ENCODE measurements around the gene PUS10.
"Not testable (repeated sequence)": the region's sequence is repeated elsewhere in the genome, so short reads cannot be mapped to it uniquely, and the experiment has no call there.

Gene PUS10

DNA sequence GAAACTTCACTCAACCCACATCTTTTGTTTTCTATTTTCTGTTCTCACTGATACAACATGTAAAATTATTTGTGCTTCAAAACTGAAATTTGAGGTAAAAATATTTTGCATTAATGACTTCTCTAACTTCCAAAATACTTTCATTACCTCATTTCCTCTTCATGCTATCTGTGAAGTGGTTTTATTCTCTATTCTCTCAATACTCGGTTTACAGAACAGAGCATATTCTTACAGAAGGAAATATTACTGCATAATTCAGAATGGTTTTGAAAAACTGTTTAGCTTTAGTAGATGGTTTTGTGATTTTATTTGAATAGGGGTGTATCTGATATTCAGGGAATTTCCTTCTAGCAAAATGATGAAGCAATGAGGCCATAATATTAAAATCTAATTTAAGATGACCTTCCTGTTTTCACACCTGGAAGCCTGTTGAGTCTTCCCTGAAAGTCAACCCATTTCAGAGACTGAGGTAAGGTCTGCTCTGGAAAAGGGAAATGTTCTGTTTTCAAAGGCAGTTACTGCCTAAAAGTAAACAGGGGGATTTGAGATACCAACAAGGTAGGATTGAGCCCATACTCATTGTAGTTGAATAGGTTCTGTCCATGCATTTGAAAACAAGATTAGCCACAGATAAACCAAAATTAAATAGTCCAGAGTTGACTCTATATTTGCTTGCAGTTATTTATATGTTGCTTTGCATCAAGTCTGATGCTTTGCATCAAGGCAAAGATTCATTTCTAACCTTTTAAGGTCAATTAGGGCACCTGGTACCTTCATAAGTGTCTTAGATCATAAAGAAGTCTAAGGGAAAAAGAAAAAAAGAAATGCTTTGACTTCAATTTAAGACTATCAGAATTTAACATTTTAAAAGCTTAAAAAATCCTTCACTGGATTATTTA lies 51.3 kb downstream of the PUS10 start:
- DNase-seq (ENCODE audit: low read depth): no peak

DNA sequence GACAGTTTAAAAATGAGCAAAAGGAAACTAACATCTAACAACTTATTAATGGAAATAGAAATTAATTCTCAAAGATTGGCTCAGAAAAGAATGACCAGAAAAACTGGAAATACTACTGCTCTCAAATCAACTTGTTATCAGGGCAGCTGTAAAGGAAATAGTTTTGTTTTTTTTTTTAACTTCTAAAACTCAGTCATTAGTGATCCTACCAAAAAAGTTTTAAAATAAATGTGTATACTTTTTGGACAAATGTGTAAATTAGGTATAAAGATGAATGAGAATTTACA lies 52.6 kb downstream of the PUS10 start:
- DNase-seq (ENCODE audit: low read depth): no peak

DNA sequence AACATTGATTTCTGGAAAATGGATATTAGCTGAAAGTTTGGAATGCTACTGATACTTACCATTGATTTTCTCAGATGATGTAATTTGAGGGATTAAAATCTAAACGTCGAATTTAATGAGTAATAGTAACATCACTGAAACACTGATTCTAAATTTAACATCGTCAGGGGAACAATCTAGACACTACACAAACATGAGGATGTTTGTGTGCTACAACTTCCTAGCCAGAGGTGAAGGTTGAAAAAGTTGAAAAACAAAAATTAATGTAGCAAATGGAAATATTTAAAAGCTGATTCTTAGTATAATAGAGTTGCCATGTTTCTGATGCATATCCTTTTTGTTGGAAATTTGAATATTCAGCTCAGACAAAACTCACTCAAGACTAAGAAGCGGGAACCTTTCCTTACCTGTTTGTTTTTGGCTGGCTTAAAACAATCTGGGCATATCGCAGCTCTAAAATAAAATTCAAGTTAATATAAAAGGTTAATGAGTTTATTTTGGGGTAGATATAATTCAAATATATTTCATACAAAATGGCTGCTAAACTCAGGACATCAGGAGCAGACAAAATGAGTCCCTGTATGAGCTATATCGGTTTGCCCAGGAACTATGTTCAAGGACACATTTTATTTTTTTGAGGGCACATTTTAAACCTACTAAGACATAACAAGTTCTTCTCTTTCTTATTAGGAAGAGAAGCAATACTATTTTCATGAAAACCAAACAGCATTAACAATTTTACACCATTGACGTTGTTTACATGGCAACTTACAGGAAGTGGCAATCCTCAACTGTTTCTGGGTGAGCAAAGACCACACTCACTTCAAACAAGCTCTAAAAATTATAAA lies 53.2 kb downstream of the PUS10 start:
- no peak for DNase-seq (ENCODE audit: low read depth)

DNA sequence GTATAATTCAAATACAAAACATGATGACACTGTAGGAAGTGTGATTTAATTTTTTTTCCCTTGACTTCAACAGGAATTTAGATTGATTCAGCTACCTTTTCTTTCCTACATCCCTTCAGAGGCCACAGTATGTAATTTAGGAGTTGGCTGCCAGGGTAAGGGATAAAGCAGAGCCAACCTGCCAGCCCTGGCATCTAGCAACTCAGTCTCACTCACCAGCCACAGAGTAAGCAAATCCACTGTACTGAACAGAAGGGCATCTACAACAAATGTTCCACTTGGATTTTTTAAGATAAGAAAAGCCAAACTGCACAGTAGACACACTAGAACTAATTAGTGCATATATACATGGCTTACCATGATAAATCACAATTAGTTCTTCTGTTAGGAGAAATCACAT lies 54.9 kb downstream of the PUS10 start:
- no peak for DNase-seq (ENCODE audit: low read depth)

DNA sequence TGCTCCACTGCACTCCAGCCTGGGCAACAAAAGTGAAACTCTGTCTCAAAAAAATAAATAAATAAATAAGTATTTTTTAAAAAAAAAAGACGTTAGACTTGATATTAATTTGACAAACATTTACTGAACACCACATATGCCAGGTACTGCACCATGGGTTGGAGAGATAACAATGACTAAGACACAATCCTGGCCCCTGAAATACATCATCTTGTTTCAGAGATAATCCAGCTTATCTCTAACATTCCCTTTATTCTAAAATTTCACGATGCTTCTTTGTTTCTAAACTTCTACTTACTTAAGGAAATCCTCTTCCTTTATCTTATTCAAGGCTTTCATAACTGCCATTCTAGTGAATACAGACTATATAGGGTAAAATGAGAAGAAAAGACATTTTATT lies 55.5 kb downstream of the PUS10 start:
- no peak for DNase-seq (ENCODE audit: low read depth)

DNA sequence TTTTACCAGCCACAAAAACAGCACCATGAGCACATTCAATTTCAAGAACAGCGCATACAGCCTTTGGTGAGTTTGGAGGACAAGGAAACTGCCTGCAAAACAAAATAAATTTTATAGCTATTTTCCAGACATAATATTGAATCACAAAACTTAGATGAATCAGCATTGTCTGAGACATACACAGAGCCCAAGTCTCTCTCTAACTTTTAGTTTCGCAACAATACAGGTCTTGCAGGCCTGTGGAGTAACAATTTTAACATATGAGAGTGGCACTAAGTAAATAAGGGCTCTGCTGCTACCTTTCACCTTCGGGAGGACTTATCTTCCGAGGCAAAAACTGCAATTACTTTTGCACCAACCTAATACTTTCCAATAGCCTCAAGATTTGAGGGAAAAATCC lies 56.6 kb downstream of the PUS10 start:
- DNase-seq (ENCODE audit: low read depth): no peak

DNA sequence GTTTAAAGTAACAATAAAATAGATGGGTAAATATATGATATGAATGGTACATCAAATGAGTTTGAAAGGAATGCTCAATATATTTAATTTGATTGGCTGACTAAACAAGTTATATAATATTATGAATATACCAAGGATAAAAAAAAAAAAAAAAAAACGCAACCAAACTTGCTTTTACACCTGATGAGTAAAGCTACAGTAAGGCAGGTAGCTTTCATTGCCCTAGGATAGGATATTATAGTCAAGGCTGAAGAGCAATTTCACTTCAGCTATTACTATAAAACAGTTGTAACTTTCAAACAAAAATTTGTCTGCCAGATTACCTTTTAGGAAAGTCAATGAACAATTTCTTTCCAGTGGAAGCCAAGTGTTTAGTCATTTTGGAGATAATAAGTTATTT lies 57.3 kb downstream of the PUS10 start:
- no peak for DNase-seq (ENCODE audit: low read depth)

DNA sequence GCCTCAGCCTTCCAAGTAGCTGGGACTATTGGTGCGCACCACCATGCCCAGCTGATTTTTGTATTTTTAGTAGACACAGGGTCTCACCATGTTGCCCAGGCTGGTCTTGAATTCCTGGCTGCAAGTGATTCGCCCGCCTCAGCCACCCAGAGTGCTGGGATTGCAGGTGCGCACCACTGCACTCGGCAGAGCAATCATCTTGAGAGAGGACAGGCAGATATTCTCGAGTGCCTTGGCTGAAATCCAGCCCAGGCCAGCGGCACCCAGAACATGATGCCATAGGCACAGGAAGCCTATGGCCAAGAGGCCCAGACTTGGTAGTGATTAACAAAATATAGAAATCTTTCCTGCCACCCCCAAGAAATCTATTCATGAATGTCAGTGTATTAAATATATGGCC lies 58.6 kb downstream of the PUS10 start:
- DNase-seq (ENCODE audit: low read depth): no peak

DNA sequence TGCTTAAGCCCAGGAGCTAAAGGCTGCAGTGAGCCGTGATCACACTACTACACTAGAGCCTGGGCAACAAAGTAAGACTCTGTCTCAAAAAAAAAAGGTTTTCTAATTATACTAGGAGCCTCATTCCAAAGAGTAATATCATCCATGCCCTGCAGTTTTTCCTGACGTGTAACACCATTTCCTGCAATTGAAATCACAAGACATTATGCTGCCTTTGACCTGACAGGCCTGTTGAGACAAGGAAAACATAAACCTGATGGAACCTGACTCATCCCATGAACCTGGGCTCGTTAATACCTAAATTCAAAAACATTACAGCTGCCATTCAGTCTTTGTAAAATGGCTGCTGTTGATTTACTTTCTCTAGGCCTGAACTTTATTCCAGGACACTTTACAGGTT lies 59.3 kb downstream of the PUS10 start:
- no peak for DNase-seq (ENCODE audit: low read depth)

DNA sequence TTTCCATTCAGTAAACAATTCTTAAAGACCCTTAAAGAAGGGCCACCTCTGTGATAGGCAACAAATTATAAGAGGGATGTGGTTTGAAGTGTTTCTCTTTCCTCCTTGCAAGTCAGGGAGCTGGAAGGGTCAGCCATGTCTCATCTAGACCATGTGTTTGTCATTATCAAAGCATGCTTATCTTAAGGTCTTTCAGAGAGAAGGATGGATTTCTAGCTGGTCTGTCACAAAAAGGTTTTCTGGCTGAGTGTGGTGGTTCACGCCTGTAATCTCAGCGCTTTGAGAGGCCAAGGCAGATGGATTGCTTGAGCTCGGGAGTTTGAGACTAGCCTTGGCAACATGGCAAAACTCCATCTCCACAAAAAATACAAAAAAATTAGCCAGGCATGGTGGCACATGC lies 59.7 kb downstream of the PUS10 start:
- no peak for DNase-seq (ENCODE audit: low read depth)

DNA sequence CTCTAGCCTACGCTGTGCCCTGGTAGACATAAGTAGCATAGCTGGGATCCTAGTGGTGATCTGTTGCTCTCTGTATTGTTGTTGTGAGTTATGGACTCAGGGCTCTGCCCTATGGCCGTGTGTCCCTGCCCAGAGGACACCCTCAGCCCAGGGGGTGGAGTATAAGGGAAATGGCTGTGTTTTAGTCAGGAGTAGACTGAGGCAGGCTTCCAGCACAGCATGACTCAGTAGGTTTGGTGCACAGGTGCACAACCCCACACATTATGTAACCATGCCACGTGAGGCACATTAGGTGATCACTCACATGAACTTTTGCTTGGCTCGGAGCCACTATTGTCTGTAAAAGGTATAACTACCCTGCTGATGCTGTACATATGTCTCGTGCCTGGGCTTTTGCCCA lies 60.4 kb downstream of the PUS10 start:
- no peak for DNase-seq (ENCODE audit: low read depth)

DNA sequence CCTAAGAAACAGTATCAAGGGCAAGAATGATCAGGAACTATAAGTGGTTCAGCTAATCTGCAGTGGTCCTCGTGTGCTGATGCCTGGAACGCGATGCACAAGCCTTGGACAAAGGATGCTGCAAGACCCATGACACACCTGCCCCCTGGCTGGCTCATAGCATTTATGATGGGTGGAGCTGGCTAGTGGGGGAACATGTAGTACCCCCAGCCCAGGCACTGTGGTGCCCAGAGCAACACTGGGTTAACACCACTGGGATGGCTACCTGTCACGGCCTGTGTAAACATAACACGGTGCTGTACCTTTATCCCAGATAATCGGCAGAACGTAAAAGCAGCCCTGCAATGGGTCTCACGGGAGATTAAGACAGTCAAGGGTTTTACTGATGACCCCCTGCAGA lies 60.8 kb downstream of the PUS10 start:
- no peak for DNase-seq (ENCODE audit: low read depth)

DNA sequence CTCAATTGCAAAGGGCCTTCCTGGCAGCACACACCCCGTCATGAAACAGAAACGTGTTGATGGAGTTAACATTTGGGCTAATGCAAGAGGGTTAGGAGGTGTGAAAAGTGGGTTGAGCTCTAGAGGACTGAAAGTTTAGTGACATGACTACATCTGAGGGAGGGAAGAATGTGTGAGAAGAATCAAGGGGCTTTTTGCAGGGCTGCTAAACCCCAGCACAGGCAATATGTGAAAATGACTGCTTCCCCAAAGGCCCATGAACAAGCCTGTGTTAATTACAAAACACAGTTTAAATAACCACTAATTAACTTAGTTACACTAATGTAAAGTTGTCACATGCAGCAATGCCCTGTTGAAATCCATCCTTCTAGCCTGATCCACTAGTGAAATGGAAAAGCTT lies 63.9 kb downstream of the PUS10 start:
- no peak for DNase-seq (ENCODE audit: low read depth)

DNA sequence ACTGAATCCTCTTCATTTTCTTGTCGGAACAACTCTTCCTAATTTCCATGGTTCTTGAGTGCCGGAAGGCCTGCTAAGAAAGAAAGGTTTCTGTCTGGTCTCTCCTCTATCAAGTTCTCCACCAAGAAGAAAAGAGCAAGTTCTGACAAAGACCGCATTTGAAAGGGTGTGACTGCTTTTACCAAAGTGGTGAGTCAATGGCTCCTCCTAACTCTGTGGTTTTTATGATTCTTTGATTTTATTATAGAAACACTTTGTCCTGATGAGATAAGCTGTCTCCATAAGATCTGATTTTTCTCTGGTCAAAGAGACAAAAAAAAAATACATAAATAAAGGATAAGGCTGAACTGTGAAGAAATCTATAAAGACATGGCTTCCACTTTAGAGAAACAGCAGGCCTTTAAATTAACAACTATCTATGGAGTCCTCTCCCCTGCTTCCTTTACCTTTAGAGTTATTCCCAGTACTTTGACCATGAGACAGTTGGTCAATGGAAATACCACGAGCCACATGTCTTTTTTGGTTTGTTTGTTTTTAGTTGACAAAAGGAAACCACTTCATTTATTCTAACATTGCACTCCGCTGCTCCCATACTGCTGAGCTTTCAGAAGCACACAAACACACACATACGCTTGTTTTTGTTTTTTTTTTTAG lies 69.0 kb downstream of the PUS10 start:
- DNase-seq (ENCODE audit: low read depth): no peak

DNA sequence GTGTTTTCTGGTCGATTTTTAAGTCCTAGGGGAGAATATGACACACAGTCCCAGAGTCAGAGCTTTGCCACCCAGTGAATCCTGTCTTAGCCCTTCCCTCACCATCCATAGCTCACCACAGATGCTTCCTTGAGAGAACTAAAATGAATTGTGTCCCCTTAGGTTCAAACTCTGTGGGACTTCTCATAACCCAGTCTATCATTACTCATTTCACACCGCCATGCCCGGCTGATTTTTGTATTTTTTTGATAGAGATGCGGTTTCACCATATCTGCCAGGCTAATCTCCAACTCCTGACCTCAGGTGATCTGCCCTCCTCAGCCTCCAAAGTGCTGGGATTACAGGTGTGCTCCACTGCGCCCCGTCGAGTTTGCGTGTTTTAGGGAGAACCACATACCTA lies 69.9 kb downstream of the PUS10 start:
- DNase-seq (ENCODE audit: low read depth): no peak

DNA sequence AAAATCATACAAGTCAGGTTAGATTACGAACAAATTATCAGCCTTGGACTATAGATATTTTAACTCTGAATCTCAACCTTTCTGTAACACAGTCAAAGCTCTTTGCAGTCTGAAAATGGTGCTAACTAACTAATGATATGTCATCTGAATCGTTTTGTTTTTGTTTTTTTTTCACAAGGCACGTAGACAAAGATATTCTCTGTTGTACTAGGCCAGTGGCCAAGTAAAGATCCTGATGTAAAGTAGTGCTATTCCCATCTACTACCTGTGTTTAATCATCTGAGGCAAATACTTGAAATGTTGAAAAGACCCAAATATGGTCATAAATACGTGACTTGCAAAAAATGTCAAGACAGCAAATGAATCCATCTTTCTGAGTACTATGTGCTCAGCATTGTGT lies 71.0 kb downstream of the PUS10 start:
- no peak for DNase-seq (ENCODE audit: low read depth)

DNA sequence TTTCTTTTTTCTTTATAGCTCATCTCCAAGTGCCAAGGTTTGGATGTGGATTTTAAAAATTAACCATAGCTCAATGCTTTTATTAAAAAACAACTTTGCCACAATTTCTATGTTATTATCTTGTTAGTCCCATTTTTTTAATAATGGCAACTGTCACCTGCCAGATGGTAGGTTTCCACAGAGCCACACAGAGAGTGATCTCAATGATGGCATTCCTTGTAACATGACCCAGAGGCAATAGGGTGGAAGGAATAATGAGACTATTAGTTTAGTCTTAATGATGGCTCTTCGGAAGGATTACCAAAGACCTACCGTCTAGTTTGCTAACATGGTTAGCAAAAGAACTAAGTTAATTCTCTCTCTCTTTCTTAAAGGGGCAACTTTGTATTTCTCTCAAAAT lies 72.7 kb downstream of the PUS10 start:
- DNase-seq (ENCODE audit: low read depth): no peak

DNA sequence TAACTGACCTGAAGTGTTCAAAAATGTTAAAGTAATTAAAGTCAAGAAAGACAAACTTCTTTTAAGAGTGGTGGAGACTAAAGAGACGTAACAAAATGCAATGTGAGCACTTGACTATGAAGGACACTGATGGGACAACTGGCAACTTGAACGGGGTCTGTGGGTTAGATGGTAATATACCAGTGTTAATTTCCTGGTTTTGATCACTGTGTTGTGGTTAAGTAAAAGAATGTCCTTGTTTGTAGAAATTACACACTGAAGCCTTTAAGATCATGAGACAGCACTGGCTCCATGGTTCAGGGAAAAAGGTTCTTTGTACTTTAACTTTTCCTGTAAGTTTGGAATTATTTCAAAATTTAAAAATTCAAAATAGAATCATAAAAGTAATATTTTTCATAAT lies 78.4 kb downstream of the PUS10 start:
- DNase-seq (ENCODE audit: low read depth): no peak

DNA sequence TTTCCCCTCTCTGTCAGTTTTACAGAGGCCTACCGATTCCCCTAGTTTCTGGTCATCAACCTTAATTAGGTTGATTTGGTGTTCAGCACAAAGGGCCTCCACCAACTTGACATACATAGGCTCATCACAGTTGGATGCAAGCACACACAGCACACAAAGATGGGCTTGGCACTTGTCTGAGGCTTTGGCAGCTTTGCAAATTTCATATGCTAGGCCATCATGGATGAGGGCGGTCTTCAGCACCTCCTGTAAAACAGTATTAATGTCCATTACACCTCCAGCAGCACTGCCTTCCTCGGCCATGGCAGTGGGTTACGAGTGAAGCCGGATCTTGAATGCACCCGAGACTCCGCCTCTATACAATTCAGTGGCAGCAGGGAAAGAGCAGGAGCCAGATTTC lies 79.8 kb downstream of the PUS10 start:
- no peak for DNase-seq (ENCODE audit: low read depth)

DNA sequence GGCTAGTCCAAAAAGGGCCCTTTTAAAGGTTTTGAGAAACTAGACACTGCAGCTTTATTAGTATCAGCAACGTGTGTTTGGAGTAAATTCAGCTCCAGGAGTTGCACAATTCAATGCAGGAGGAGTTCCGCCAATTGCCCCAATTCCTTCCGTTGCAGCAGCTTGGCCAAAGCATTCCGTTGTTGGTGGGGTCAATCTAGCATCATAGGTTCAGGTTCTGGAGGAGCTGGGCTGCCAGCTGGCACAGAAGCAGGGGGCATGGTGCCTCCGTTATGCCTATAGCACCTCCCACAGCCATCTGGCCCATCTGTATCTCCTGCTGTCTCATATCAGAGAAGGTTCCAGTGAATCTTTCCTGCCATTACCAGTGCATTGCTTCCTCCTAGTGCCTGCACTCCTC lies 81.3 kb downstream of the PUS10 start:
- DNase-seq (ENCODE audit: low read depth): no peak

DNA sequence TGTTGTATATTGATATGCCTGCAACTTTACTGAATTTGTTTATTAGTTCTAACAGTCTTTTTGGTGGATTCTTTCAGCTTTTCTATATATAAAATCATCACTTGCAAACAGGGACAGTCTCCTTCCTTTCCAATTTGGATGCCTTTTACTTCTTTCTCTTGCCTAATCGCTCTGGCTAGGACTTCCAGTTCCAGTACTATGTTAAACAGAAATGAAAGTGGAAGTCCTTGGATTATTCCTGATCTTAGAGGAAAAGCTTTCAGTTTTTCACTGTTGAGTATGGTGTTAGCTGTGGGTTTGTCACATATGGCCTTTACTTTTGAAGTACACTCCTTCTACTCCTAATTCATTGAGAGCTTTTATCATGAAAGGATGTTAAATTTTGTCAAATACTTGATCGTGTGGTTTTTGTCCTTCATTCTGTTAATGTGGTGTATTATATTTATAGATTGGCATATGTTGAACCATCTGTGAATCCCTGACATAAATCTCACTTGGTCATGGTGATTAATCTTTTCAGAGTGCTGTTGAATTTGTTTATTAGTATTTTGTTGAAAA lies 83.8 kb downstream of the PUS10 start:
- no peak for DNase-seq (ENCODE audit: low read depth)

DNA sequence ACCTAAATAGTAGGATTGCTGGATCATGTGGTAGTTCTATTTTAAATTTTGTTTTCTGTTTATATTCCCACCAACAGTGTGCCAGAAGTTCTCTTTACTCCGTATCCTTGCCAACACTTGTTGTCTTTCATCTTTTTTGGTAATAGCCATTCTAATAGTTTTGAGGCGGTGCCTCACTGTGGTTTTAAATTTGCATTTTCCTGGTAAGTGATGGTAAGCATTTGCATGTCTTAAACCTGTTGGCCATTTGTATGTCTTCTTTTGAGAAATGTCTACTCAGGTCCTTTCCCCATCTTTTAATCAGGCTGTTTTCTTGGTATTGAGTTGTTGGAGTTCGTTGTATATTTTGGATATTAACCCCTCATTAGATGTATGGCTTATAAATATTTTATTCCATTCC lies 85.1 kb downstream of the PUS10 start:
- no peak for DNase-seq (ENCODE audit: low read depth)

DNA sequence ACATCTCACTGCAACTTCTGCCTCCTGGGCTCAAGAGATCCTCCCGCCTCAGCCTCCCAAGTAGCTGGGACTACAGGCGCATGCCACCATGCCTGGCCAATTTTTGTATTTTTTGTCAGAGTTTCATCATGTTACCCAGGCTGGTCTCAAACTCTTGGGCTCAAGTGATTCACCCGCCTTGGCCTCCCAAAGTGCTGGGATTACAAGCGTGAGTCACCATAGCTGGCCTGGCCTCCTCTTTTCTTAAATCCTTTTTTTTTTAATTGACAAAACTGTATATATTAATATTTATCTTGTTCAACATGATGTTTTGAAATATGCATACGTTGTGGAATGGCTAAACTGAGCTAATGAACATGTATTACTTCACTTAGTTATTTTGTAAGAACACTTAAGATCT lies 86.0 kb downstream of the PUS10 start:
- DNase-seq (ENCODE audit: low read depth): not testable (repeated sequence)
